Astrocyte of the cerebellum (primary cell): ENCODE results near the gene KCTD13.

Experiments
- DNase-seq: peaks from one replicate; pipeline ENCODE4 v3.0.0-alpha.2; 2011; ENCODE audit warnings: low read depth
- H3K4me3 ChIP-seq: 2 replicates; pipeline ENCODE4 v1.5.1; 2011; ENCODE audit warnings: mild to moderate bottlenecking, low read depth, low read length, moderate library complexity
- in situ Hi-C: cut with HindIII; loops from 2 replicates; pipeline ENCODE4 v1.10.0; 2017; ENCODE audit warnings: low sequenced_read_pairs
- TF ChIP-seq, protein P1 (sequence below): IDR thresholded peaks from 2 replicates; pipeline ENCODE4 v1.5.1; 2012; ENCODE audit warnings: low read length, low read depth, moderate library complexity, mild to moderate bottlenecking; ENCODE audit errors: missing control alignments

Gene KCTD13

DNA sequence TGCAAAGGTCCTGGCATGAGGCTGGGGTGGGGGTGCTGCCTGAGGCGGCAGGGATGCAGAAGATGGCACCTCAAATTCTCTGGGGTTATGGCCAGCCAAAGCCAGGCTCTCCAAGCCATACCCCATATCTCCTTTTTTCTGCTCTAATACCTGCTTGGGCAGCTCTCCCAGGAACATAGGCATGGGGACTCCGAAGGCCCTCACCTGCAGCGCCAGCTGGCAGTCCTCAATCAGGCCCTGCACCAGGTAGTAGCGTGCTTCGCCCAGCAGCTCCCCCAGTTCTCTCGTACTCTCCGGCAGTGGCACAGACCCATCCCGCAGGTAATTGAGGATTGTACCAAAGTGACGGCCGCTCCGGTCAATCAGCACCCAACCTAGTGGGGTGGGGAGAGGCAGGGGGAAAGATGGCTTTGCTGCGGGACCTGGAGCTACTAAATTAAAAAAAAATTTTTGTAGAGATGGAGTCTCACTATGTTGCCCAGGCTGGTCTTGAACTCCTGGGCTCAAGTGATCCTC, 3.0 kb downstream of the KCTD13 start:
- in situ Hi-C loops = no loop called here
- no peak for DNase-seq
- H3K4me3 ChIP-seq = no peak overlapping the region
- TF ChIP-seq, protein P1, sequence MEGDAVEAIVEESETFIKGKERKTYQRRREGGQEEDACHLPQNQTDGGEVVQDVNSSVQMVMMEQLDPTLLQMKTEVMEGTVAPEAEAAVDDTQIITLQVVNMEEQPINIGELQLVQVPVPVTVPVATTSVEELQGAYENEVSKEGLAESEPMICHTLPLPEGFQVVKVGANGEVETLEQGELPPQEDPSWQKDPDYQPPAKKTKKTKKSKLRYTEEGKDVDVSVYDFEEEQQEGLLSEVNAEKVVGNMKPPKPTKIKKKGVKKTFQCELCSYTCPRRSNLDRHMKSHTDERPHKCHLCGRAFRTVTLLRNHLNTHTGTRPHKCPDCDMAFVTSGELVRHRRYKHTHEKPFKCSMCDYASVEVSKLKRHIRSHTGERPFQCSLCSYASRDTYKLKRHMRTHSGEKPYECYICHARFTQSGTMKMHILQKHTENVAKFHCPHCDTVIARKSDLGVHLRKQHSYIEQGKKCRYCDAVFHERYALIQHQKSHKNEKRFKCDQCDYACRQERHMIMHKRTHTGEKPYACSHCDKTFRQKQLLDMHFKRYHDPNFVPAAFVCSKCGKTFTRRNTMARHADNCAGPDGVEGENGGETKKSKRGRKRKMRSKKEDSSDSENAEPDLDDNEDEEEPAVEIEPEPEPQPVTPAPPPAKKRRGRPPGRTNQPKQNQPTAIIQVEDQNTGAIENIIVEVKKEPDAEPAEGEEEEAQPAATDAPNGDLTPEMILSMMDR = no peak

DNA sequence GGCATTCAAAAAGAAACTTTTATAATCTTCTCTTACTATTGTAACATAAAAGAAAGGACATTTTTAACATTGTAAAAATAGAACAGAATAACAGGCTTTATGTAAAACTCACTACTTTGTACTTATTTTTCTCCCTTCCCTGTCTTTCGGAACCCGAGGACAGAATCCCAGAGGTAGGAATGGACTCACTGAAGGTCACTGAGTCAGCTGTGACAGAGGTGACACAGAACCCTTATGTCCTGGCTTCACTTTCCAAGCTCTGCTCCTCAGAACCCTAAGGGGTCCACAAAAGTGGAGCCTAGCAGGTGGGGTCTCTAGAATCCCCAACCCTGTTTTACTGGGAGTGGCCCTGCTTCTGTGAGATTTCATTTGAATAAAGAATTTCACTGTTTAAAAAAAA, 3.7 kb downstream of the KCTD13 start:
- TF ChIP-seq, protein P1 = no peak
- in situ Hi-C loops = no loop called here
- no peak overlapping the region for H3K4me3 ChIP-seq
- DNase-seq = no peak

DNA sequence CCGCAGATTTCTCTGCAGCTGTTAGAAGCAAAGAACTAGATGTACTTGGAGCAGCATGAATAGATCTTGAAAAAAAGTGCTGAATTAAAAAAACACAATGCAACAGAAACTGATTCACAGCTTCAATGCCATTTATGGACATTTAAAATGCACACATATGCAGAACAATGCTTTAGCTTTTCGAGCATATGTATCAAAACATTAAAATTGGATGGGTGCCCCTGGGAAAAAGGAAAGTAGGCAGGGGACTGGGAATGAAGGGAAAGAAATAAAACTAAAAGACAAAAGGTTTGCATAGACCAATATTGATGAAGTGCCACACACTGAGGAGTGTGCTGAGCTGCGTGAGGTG, 5.0 kb downstream of the KCTD13 start:
- TF ChIP-seq, protein P1 = no peak
- no peak for DNase-seq
- no peak overlapping the region for H3K4me3 ChIP-seq
- in situ Hi-C loops = no loop called here

DNA sequence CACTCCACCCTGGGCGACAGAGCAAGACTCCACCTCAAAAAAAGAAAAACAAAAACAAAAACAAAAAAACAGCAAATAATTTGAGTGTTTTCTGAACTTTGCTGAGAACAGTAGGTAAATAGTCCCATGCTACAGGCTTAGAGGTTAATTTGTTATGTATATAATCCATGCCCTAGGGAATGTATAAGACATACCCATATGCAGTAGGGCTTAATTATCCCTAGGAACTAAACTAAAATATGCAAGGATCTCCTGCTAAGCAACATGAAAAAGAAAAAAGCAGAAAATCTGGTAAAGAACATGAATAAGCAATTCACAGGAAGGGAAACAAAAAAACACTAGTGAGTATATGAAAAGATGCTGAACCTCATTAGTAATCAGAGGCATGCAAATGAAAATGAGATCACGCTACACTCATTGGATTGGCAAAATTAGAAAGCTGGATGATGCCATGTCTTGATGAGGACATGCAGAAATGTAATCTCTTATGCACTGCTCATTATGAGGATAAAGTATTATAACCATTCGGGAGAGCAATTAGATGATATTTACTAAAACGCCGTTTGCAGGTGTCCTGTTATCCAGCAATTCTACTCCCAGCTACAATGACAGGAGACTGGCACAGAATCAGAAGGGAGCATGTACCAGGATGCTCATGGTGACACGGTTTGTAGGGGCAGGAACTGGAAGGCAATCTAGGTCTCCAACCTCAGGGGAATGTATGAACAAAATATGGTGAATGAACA, 5.6 kb downstream of the KCTD13 start:
- no peak for DNase-seq
- TF ChIP-seq, protein P1 = no peak
- in situ Hi-C loops = no loop called here
- no peak overlapping the region for H3K4me3 ChIP-seq

DNA sequence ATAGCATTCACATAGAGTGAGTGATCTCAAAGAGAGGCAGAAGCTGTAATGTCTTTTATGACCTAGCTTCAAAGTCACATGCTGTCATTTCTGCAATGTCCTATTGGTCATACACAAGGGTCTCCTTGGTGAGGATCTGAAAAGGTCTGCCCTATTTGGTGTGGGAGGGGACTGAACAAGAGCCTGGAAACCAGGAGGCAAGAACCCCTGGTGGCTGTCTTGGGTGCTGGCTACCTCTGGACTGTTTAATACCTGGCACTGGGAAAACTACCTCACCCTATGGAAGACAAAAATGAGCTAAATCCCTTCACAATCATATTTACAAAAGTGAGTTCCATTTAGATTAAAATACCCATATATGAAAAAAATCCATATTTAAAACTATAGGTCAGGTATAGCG, 9.0 kb downstream of the KCTD13 start:
- no peak overlapping the region for H3K4me3 ChIP-seq
- in situ Hi-C loops = no loop called here
- DNase-seq = no peak
- TF ChIP-seq, protein P1 = no peak

DNA sequence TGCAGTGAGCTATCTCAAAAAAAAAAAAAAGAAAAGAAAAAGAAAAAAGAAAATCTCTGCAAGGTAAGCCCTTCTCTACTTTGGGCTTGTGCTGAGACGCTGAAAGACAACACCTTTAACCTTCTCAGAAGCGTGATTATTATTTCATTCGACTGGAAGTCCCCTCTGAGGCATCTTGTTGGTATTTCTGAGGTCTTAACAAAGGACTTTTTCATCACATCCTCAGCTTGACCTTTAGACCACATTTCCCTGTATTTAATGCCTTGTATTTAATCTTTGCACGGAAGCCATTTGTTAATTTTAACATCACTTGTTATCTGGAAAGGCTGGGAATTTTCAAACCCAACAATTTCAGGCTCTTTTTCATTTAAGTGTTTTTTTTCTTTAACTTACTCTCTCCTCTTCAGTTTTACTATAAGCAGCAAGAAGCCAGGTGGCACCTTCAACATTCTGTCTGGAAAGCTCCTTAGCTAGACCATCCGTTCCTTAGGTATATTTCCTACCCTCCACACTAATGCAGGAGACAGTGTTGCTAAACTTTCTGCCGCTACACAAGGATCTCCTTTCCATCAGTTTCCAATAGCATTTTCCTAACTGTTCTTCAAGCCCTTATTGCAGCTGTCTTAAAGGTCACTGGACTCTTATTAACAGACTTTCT, 10.3 kb downstream of the KCTD13 start:
- in situ Hi-C loops = no loop called here
- TF ChIP-seq, protein P1 = no peak
- no peak overlapping the region for H3K4me3 ChIP-seq
- no peak for DNase-seq
